ENCODE data around the gene SLC46A2.

- no peak for TF ChIP-seq CTCF (IDR thresholded peaks at IDR 0.05; ENCODE audit: low read depth, low read length, missing input control)
- no peak for TF ChIP-seq SP1 (IDR thresholded peaks at IDR 0.05)
- TF ChIP-seq REST (IDR thresholded peaks at IDR 0.05), result no peak
- no peak for TF ChIP-seq TAF1 (conservative IDR thresholded peaks at IDR 0.05)
- no peak for TF ChIP-seq RXRA (IDR thresholded peaks at IDR 0.05)
- no peak for TF ChIP-seq FOXA1 (IDR thresholded peaks at IDR 0.05)
- no peak for TF ChIP-seq MAX (IDR thresholded peaks at IDR 0.05)
- TF ChIP-seq, protein P1, sequence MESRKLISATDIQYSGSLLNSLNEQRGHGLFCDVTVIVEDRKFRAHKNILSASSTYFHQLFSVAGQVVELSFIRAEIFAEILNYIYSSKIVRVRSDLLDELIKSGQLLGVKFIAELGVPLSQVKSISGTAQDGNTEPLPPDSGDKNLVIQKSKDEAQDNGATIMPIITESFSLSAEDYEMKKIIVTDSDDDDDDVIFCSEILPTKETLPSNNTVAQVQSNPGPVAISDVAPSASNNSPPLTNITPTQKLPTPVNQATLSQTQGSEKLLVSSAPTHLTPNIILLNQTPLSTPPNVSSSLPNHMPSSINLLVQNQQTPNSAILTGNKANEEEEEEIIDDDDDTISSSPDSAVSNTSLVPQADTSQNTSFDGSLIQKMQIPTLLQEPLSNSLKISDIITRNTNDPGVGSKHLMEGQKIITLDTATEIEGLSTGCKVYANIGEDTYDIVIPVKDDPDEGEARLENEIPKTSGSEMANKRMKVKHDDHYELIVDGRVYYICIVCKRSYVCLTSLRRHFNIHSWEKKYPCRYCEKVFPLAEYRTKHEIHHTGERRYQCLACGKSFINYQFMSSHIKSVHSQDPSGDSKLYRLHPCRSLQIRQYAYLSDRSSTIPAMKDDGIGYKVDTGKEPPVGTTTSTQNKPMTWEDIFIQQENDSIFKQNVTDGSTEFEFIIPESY (IDR thresholded peaks at IDR 0.05), result no peak
- TF ChIP-seq, protein P2, sequence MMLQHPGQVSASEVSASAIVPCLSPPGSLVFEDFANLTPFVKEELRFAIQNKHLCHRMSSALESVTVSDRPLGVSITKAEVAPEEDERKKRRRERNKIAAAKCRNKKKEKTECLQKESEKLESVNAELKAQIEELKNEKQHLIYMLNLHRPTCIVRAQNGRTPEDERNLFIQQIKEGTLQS (IDR thresholded peaks at IDR 0.05), result no peak
- no peak for TF ChIP-seq EGR1 (IDR thresholded peaks at IDR 0.05; ENCODE audit: low read depth in 2 of 2)
Observed at GRCh38 chr9:112838342-112838741, 52.3 kb downstream of the SLC46A2 start.
